HS-27A (cell line): Measurements from ENCODE around the gene ITPKC.

Experiments used
- DNase-seq: peaks from one replicate; pipeline ENCODE4 v3.0.0-alpha.2; 2012; ENCODE audit warnings: low read depth, missing footprints

Gene ITPKC

DNA sequence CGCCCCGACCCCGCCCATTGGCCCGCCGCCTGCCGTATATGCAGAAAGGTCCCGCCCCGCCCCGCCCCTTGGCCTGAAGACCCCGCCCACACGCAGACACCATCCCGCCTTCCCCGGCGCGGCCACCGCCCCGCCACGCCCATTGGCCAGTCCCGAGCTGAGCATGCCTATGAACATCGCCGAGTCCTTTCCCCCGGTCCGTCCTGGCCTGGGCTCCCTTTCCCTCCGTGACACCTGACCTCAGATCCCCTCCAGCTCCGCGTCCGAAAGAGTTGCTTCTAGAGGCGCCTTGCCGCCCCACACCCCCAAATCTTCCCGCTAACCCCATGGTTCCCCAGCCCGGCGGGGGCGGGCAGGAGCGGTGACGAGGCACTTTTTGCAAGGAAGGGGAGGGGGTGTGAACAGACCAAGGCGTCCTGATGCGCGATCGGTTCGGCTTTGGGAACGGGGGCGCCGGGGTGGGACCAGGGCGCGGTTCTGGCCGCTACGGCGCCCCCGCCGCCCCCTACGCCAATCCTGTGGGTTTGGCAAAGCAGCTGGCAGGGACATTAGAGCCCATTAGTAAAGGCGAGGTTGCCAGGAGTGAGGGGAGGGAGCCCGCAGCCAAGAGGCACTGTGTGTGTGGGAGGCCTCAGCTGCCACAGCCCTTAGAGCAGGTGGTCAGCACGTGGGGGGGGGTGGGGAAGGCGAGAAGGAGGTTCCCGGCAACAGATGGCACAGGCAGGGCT is 26.1 kb upstream of the ITPKC start:
- peak; percentile 92 for DNase-seq

DNA sequence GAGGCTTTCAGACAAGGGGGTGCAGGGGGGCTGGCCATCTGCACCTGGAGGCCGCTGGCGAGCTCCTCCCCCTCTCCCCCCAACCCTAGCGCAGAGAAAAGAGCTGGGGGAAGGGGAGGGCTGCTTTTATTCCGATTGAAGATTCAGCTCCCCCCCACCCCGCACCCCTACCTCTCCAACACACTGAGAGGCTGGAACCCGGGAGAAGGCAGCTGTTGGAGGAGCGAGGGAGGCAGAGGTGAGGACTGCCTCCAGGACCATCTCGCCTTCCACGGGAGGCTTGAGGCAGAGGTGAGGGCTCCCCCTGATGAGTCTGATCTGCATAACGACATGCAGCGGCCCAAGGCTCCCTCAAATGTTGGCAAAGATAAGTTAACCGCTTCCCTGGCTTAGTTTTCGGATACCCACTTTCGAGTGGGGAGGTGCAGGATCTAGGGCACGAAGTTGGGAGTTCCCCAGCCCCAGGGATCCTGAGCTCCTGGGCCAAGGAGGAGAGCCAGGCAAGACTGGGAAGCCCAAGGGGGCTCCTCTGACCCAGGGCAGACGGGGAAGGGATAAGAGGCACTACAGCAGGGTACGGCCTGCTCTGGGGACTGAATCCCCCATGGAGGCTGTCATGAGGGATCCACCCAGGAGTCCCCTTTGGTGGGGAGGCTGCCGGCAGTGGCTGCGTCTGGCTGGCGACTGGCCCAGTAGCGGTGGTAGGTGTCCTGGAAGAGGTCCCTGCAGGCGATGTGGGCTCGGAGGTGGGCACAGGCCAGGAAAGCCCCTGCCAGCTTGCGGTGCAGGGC is 25.3 kb upstream of the ITPKC start:
- DNase-seq = no peak

DNA sequence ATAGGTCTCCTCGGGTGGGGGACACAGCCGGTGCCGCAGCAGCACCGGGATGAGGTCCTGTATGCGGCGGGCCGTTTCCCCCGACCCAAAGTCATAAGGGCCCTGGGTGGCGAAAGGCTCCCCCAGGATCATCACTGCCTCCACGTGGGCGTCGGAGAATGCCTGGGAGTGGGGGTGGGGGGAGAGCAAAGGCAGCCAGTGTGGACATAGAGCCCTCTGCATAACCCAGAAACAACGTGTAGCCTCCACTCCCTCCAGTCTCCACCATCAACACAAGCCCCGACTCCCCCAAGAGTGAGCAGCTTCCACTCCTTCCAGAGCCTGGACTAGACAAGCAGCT is 24.7 kb upstream of the ITPKC start:
- DNase-seq = no peak

DNA sequence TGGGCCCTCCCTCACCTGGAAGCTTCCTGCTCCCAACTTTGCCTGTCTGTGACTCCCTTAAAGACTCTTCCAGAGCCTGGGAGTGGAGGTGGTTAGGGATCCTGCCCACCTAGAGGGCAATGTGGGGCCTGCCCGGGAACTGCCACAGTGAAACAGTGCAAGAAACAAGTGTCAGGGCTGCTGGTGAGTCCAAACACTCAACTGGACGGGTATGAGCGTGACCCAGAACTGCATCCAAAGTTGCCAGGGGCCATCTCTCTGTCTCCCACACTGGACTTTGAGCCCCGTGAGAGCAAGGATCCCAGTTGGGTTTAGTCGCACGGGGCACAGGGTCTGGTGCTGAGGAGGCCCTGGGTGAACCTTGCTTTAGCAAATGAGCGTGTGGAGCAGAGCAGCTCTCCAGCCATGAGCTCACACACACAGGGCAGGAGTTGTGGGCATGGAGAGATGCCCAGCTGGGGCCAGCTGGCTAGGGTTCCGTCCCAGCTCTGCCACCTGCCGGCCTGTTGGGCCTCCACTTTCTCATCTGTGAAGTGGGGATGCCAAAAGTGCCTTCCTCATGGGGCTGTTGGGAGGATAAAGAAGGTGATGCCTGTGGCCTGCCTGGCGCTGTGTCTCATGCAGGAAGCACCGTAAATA is 23.6 kb upstream of the ITPKC start:
- DNase-seq = no peak

DNA sequence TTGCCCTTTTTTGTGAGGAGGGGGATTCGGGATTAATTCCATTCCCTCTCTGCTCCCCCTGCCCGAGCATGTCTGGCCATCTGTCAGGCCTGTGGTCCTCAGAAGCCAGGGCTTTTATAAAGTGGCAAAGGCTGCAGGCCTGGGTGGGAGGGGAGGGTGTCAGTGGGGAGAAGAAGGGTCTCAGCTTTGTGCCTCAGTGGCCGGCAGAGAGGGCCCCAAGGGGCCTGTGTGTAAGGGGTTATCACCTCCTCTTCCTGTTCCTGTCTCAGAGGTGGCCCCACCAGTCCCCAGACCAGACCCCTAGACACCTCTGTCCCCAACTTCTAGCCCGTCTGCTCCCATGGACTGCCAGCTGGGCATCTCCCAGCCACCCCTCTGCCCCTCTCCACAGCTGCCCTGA is 23.0 kb upstream of the ITPKC start:
- no peak for DNase-seq

DNA sequence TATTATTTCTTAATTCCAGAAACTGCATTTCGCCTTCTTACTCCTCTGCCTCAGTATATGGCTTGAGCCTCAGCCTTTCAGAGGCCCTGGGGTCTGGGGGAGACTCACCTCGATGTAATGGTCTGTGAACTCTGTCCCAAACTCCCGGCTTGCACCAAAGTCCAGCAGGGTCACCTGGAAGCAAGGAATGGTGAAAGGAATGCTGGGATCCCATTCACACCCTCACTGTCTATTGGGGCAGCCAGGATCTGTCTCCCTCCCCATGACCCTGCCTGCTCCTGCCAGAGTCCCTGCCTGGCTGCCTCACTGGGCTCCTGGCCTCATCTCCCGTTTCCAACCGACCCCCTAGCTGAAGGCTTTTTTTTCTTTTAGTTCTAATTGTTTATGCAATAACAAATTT is 21.0 kb upstream of the ITPKC start:
- DNase-seq = no peak

DNA sequence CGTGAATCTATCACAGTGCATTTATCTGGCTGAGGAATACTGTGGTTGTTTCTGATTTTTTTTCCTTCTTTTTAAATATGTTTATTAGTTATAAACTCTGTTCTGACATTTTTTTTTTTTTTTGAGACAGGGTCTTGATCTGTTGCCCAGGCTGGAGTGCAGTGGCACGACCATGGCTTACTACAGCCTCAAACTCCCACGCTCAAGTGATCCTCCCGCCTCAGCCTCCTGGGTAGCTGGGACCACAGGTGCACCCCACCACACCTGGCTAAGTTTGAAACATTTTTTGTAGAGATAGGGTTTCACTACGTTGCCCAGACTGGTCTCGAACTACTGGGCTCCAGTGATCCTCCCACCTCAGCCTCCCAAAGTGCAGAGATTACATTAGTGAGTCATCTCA is 19.9 kb upstream of the ITPKC start:
- DNase-seq = no peak

DNA sequence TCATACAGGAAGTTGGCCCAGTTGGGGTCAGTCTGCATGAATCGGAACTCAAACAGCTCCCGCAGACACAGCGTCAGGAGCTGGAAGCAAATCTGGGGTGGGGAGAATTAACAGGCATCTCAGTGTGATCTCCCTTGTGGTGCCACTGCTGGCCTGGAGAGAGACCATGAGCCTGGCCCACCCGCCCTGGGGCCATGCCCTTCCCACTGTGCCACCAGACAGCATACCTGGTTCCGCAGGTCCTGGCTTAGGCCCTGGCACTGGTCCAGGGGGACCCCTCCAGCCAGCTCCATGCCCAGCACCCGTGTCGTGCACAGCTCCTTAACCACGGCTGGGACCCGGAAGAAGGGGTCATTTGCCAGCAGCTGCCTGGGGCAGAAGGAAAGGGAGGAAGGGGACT is 16.8 kb upstream of the ITPKC start:
- DNase-seq = no peak

DNA sequence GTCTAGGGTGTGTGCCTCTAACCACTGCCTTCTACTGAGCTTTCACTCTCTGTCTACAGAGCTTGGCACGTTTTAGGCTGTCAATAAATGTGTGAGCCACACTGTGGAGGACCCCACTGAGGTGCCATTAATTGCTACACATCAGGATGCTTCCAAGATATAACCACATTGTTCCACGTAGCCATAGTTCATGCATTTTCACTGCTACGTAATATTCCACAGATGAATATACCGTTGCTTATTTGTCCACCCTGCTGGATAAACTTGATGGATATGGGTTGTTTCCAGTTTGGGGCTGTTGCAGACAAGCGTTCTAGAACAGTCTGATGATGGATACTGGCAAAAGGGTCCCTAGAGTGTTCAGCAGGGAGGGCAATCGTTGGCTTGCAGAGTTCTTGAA is 15.2 kb upstream of the ITPKC start:
- no peak for DNase-seq

DNA sequence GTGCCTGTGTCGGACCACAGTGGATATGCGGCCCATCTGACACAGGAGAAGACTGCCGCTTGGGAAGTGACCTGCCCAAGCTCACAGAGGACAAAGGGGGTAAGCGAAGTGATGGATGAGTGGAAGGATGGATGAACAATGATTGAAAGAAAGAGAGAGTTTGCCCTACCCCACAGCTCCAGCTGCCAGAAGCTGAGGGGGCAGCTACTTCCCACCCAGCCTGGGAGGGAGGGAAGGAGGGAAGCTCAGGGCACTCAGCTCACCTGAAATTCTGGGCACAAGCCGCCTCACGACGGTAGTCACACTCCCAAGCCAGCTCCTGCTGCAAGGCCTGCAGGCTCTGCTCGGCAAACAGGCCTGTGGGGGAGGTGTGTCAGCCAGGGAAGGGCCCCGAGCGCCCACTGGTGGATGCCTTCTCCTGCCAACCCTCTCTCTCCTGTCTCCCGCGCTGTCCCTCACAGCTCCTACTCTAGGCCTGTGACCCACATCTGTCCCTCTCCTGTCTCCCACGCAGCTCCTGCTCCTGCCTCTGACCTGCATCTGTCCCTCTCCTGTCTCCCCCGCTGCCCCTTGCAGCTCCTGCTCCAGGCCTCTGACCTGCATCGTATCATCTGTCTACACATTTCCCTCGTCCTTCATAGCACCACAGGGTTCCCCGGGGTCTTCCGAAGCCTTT is 14.4 kb upstream of the ITPKC start:
- DNase-seq = no peak

DNA sequence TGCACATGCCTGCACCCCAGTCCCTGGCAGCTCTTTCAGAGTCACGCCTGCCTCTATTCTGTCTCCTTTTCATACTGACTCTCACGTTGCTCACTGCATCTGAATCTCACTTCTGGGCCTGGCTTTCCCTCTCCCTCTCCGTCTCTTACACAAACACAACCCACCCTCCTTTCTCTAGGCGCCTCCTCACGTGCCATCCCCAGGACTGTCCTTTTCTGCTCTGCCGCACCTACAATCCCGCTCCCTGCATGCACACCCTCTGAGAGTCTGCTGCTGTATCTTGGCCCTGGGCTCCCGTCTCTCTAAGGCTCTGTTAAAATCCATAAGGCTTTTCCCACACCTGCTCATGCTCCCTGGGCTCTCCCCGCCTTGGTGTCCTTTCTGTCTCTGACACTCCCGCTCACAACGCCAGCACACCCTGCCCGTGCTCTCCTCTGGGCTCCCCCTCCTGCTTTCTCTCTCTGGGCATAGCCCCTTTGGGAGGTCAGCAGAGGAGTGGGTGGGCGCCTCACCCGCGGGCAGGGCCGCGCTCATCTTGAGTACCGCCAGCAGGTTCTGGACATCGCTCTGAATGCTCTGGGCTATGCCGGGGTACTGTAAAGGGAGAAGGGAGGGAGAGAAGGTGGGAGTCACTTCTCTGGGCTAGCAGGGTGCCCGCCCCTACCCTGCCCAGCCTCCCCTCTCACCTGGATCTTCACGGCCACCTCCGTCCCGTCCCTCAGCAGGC is 13.7 kb upstream of the ITPKC start:
- DNase-seq = no peak

DNA sequence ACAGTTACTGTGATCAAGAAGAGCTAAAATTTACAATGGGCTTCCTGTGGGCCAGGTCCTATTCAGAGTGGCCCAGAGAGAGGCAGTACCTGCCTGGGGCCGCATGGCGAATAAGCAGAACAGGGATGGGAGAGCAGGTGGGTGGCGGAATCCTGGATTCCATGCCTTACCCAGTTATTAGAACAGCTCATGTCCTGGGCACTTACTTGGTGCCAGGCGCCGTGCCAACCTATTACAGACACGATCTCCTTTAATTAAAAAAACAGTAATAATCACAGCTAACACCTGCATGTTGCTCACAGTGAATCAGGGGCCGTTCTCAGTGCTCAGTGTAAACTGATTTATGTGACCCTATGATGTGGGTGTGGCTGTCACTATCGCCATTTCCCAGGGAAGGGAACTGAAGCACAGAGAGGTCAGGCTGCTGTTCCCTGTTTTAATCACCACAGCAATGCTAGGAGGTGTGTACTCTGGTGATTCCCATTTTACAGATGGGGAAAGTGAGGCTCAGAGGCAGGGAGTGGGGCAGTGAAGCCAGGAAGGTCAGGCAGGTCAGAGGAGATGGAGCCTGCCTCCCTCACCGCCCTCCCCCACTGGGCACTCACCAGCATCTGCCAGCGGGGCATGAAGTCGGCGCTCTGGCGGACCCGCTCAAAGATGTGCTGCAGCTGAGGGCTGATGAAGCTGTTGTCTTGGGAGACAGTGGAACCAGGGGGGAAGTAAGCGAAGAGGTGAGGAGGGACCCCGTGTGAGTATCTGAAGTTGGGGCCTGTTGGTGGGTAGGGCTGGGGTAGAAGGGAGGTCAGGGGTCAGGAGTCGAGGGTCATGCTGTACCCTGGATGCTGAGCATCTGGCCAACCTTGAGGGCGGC is 12.2 kb upstream of the ITPKC start:
- DNase-seq = no peak

DNA sequence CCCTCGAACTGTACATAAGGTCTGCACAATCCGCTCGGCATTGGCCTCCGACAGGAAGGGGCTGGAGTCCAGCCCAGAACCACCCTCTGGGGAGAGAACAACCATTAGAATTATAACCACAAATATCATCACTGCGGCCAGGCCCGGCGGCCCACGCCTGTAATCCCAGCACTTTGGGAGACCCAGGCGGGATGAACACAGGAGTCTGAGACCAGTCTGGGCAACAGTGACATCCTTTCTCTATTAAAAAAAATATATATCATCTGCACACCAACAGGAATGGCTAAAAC is 11.6 kb upstream of the ITPKC start:
- no peak for DNase-seq

DNA sequence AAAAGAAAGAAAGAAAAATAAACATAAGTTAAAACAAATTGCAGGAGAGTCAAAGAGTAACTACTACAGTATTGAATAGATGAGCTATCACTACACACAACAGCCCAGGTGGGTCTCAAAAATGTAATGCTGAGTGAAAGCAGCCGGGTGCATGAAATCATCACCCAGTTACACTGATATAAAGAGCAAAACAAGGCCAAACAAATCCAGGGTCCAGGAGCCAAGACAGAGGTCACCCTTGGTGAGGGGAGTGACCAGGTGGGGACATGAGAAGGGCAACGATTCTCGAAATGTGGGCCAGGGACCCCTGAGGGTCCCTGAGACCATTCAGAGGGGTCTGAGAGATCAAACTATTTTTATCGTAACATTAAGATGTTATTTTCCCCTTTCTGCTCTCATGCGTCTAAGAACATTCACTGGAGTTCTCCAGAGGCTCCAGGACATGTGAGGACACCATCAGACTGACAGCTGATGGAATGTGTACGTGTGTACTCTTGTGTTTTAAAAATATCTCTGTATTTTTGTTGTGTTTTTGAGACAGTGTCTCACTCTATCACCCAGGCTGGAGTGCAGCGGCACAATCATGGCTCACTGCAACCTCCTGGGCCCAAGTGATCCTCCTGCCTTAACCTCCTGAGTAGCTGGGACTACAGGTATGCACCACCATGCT is 10.8 kb upstream of the ITPKC start:
- no peak for DNase-seq

DNA sequence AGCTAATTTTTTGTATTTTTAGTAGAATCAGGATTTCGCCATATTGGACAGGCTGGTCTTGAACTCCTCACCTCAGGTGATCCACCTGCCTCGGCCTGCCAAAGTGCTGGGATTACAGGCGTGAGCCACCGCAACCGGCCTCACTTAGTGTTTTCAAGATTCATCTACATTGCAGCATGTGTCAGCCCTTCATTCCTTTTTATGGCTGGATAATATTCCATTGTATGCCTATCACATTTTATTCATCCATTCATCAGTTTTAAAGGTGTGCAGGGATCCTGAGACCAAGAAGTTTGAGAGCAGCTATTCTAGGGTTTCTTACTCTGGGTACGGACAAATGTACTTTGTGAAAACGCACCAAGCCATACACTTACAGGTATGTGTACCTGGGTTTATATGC is 9.3 kb upstream of the ITPKC start:
- DNase-seq = no peak

DNA sequence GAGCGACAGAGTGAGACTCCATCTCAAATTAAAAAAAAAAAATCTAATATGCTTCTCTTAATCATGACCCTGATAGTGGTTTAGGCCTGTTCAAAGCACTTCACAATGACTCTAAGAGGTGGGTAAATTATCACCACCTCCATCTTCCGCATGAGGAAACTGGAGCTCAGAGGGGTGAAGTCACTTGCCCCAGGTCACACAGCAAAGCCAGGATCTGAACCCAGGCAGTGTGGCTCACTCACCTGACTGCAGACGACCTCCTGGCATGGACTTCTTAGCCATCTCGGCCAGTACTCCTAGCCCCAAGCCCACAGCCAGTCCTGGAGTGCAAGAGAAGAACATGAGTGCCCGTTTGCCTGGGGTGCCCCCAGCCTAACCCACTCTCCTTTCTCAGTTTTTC is 7.1 kb upstream of the ITPKC start:
- no peak for DNase-seq

DNA sequence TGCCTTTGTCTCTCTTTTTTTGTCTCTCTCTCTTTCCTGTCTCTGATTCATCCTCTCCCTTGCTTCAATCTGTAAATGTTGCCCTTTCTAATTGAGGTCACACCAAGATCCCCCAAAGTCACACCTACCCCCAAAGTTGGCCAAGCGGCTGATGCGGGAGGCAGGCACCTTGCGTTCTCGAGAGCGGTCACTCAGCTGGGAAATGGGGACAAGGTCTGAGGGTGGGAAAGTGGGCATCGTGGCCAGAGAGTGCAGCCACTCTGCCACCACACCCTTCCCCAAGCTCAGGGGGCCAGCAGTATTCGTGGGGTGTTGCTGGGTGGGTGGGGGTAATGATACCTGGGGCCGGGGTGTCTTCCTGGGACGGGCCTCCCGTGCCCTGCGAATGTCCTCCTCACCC is 3.0 kb upstream of the ITPKC start:
- DNase-seq = no peak

DNA sequence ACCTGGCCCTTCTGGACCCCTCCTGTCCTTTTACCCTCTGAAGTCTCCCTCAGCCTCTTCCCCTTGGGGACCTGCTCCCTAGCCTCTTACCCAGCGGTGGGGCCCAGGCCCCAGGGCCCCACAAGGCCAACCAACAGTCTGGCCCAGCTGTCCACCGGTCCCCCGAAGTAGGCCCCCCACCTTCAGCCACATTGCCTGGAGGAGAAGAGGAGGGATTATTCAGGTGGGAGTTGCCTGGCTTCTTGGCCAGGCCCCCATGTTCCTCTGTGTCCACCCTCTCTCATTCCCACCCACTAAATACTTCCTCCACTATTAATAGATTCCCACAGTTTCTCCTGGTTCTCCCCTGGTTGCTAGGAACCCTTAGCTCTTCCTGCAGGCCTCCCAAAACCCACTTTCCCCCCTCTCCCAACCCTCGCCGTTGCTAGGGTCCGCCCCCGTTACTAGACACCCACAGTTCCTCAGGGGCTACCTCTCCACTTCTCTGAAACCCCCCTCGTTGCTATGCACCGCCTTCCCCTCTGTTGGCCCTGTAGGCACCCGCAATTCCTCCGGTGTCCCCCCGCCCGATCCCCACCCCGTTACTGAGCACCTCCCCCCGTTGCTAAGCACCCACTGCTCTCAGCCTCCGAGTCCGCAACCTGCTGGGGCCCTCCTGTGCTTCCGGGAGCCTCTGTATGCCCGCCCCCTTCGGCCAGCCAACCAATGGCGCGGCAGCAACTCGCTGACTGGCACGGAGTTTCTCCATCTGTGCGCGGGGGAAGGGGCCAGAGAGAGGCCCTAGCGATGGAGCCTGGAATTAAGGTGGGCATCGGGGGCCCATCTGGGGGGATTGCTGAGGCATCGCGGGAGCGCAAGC is 2.2 kb upstream of the ITPKC start:
- peak; percentile 95 for DNase-seq

DNA sequence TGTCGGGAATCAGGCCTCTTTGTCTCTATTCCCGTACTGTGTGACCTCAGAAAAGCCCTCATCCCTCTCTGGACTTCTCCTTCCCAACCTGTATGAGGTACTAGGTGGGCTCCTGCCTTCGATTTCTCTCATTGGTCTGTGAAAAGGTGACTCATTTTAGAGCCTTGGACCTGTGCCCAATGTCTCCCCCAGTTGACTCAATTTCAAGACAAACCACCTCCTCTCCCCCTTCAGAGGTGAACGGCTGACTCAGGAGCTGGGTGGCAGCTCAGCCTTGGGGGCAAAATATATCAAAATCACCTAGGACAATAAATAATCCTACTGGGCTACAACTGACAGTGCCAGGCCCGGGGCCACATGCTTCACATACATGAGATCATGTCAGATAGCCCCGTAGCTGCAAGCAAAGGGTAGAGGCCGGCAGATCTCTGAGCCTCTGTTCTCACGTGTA is 856 bp upstream of the ITPKC start:
- DNase-seq = peak; percentile 99
